MM.1S (cell line): ENCODE results near the gene PDILT.

Experiments
- DNase-seq: peaks from one replicate; pipeline ENCODE4 v3.0.0-alpha.2; 2015
- H2AFZ ChIP-seq: fragments of 300-600 bp; sonication (generic); 2 replicates; pipeline ENCODE4 v1.6.0; 2016; ENCODE audit warnings: antibody characterized with exemption, low read length
- H3F3A ChIP-seq: fragments of 300-600 bp; sonication (generic); 2 replicates; pipeline ENCODE4 v1.6.1; 2016; ENCODE audit warnings: mild to moderate bottlenecking, antibody characterized with exemption, low read length, moderate library complexity, mixed read lengths; ENCODE audit not compliant: insufficient read depth
- H3K27ac ChIP-seq: fragments of 300-600 bp; sonication (generic); 2 replicates; pipeline ENCODE4 v1.5.1; 2016; ENCODE audit warnings: mild to moderate bottlenecking, low read length
- H3K27me3 ChIP-seq: fragments of 300-600 bp; sonication (generic); replicated peaks from 2 replicates; pipeline ENCODE4 v1.6.0; 2016; ENCODE audit warnings: low read length; ENCODE audit not compliant: insufficient read depth
- H3K36me3 ChIP-seq: fragments of 300-600 bp; sonication (generic); replicated peaks from 2 replicates; pipeline ENCODE4 v1.6.1; 2016; ENCODE audit warnings: mild to moderate bottlenecking, low read length, mixed read lengths; ENCODE audit not compliant: insufficient read depth
- H3K4me1 ChIP-seq: fragments of 300-600 bp; sonication (generic); 2 replicates; pipeline ENCODE4 v1.6.1; 2016; ENCODE audit warnings: low read length, mixed read lengths
- H3K4me2 ChIP-seq: fragments of 300-600 bp; sonication (generic); 2 replicates; pipeline ENCODE4 v1.6.0; 2016; ENCODE audit warnings: low read depth, low read length
- H3K4me3 ChIP-seq: fragments of 300-600 bp; sonication (generic); 2 replicates; pipeline ENCODE4 v1.5.1; 2016; ENCODE audit warnings: low read length, mixed read lengths
- H3K79me2 ChIP-seq: fragments of 300-600 bp; sonication (generic); 2 replicates; pipeline ENCODE4 v1.6.1; 2016; ENCODE audit warnings: mixed run types, low read length, mixed read lengths
- H3K9ac ChIP-seq: fragments of 300-600 bp; sonication (generic); 2 replicates; pipeline ENCODE4 v1.6.1; 2016; ENCODE audit warnings: low read length, mixed read lengths
- H3K9me2 ChIP-seq: fragments of 300-600 bp; sonication (generic); replicated peaks from 2 replicates; pipeline ENCODE4 v1.6.1; 2016; ENCODE audit warnings: mild to moderate bottlenecking, low read length, mixed read lengths; ENCODE audit not compliant: insufficient read depth
- H3K9me3 ChIP-seq: fragments of 300-600 bp; sonication (generic); replicated peaks from 2 replicates; pipeline ENCODE4 v1.6.1; 2016; ENCODE audit warnings: mild to moderate bottlenecking, low read length, mixed read lengths; ENCODE audit not compliant: insufficient read depth
- H4K20me1 ChIP-seq: fragments of 300-600 bp; sonication (generic); 2 replicates; pipeline ENCODE4 v1.6.1; 2016; ENCODE audit warnings: mild to moderate bottlenecking, low read length, moderate library complexity, mixed read lengths; ENCODE audit not compliant: insufficient read depth
- EZH2 ChIP-seq: fragments of 300-600 bp; sonication (generic); optimal IDR thresholded peaks from 2 replicates; pipeline ENCODE3; 2017; ENCODE audit warnings: low read depth, mild to moderate bottlenecking, antibody characterized with exemption, low read length, mixed read lengths
- EZH2phosphoT487 ChIP-seq: fragments of 300-600 bp; sonication (generic); IDR thresholded peaks from 2 replicates; pipeline ENCODE4 v1.6.1; 2018; ENCODE audit warnings: antibody characterized with exemption, low read length
- TF ChIP-seq, protein P1 (sequence below): fragments of 300-600 bp; sonication (generic); IDR thresholded peaks from 2 replicates; pipeline ENCODE4 v1.5.1; 2016; ENCODE audit warnings: antibody characterized with exemption, low read length, mixed read lengths

PDILT gene

DNA sequence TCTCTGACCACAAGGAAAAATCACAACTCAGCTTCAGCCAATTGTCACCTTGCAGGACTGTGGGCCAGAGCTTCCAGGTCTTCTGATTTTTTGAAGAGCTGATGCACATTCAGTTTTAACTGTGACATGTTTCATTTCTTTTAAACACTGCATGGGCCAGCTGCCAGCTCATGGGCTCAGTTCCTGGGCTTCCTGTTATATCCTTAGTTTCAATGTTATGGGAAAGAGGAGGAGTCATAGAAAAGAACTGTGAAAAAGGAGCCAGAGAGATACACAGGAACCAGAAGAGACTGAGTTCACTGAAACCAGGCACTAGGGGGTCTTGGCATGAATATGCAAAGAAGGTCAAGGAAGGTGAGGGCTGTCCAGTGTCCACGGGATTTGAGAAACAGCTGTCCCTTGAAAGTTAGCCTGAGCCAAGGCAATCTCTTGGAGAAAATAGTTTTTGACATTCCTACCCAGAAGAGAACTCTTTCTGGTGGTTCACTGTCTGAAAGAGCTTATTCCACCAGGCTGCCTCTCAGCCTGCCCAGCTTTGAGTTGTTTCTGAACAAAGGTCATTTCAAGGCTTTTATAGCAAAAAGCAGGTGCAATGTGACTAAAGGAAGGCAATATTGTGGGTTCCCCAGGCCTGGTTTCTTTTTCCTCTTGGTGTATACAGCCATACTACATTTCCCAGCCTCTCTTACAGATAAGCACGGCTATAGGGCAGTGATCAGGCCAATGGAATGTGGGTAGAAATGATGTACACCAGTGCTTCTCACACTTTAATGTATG lies 10.5 kb downstream of the PDILT start:
- no peaks in the 10 kb centered on the region for H3K4me1 ChIP-seq
- no peaks in the 10 kb centered on the region for H3K9me3 ChIP-seq
- no peaks in the 10 kb centered on the region for H3K79me2 ChIP-seq
- no peak for DNase-seq
- H2AFZ ChIP-seq = no peak overlapping the region
- H3K27me3 ChIP-seq = no peaks in the 10 kb centered on the region
- no peak overlapping the region for H3K27ac ChIP-seq
- no peak overlapping the region for H3K9ac ChIP-seq
- no peak overlapping the region for H3K4me2 ChIP-seq
- no peaks in the 10 kb centered on the region for H4K20me1 ChIP-seq
- no peaks in the 10 kb centered on the region for H3K9me2 ChIP-seq
- no peaks in the 10 kb centered on the region for H3K36me3 ChIP-seq
- TF ChIP-seq EZH2phosphoT487 (no peak), EZH2 (no peak)
- TF ChIP-seq, protein P1, sequence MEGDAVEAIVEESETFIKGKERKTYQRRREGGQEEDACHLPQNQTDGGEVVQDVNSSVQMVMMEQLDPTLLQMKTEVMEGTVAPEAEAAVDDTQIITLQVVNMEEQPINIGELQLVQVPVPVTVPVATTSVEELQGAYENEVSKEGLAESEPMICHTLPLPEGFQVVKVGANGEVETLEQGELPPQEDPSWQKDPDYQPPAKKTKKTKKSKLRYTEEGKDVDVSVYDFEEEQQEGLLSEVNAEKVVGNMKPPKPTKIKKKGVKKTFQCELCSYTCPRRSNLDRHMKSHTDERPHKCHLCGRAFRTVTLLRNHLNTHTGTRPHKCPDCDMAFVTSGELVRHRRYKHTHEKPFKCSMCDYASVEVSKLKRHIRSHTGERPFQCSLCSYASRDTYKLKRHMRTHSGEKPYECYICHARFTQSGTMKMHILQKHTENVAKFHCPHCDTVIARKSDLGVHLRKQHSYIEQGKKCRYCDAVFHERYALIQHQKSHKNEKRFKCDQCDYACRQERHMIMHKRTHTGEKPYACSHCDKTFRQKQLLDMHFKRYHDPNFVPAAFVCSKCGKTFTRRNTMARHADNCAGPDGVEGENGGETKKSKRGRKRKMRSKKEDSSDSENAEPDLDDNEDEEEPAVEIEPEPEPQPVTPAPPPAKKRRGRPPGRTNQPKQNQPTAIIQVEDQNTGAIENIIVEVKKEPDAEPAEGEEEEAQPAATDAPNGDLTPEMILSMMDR = no peak
- H3K4me3 ChIP-seq = no peak overlapping the region
- no peaks in the 10 kb centered on the region for H3F3A ChIP-seq

DNA sequence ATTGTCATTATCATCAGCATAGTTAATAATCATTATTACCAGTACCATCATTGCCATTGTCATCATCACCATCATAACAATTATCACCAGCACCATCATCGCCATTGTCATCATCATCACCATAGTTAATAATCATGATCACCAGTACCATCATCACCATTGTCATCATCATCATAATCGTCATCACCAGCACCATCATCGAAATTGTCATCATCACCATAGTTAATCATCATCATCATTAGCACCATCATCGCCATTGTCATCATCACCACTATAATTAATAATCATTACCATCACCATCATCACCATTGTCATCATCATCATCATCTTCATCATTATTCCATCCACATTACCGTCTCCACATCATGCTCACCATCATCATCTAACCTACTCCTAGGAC lies 13.5 kb downstream of the PDILT start:
- H3K27ac ChIP-seq = no peak overlapping the region
- H3K79me2 ChIP-seq = no peaks in the 10 kb centered on the region
- no peaks in the 10 kb centered on the region for H3F3A ChIP-seq
- TF ChIP-seq, protein P1 = no peak
- no peak for TF ChIP-seq EZH2
- TF ChIP-seq EZH2phosphoT487 = no peak
- H3K36me3 ChIP-seq = no peaks in the 10 kb centered on the region
- H3K9me2 ChIP-seq = no peaks in the 10 kb centered on the region
- no peak overlapping the region for H3K4me3 ChIP-seq
- DNase-seq = no peak
- no peaks in the 10 kb centered on the region for H3K4me1 ChIP-seq
- H3K9ac ChIP-seq = no peak overlapping the region
- H3K4me2 ChIP-seq = no peak overlapping the region
- no peak overlapping the region for H2AFZ ChIP-seq
- no peaks in the 10 kb centered on the region for H3K27me3 ChIP-seq
- H3K9me3 ChIP-seq = no peaks in the 10 kb centered on the region
- no peaks in the 10 kb centered on the region for H4K20me1 ChIP-seq

DNA sequence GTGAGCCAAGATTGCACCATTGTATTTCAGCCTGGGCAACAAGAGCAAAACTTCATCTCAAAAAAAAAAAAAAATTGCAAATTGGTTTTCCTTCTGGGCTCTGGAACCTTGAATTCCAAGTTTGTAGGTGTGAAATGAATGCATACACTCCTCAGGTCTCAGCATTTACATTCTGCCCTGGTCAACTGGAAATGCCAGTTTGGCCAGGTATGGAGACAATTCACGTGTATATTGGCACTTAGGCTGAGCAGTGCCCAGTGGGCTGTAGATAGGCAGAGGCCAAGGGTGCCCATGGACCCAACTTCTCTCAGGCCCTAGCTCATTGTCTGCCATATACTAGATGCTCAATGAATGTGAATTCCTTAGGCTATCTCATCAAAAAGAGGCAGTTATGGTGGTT lies 15.7 kb downstream of the PDILT start:
- Histone ChIP-seq H3K9me3 (no peaks in the 10 kb centered on the region), H4K20me1 (no peaks in the 10 kb centered on the region), H3K36me3 (no peaks in the 10 kb centered on the region), H3F3A (no peaks in the 10 kb centered on the region), H3K4me1 (no peaks in the 10 kb centered on the region), H3K9me2 (no peaks in the 10 kb centered on the region), H2AFZ (no peak overlapping the region), H3K27me3 (no peaks in the 10 kb centered on the region), H3K27ac (no peak overlapping the region), H3K4me3 (no peak overlapping the region), H3K9ac (no peak overlapping the region), H3K4me2 (no peak overlapping the region), H3K79me2 (no peaks in the 10 kb centered on the region)
- no peak for TF ChIP-seq EZH2
- DNase-seq = no peak

DNA sequence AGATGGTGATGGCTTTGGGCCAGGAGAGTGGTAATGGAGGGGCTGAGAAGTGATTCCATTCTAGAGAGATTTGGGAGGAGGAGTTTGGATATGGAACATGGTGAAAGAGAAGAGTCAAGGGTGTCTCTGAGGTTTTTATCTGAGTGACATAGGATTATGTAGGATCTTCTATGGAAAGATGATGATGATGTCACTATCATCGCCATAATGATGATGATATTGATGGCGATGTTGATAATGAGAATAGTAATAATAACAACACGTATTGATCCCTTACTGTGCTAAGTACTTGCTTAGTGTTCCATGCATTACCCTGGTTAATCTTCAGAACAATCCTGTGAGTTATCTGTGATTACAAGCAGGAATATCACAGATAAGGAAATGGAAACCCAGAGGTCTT lies 16.6 kb downstream of the PDILT start:
- TF ChIP-seq EZH2phosphoT487 = no peak
- TF ChIP-seq, protein P1 = no peak
- Histone ChIP-seq H3K4me3 (no peak overlapping the region), H3K4me1 (no peaks in the 10 kb centered on the region), H3K36me3 (no peaks in the 10 kb centered on the region), H3F3A (no peaks in the 10 kb centered on the region), H3K9me2 (no peaks in the 10 kb centered on the region), H3K79me2 (no peaks in the 10 kb centered on the region), H2AFZ (no peak overlapping the region), H3K9me3 (no peaks in the 10 kb centered on the region), H3K4me2 (no peak overlapping the region), H3K27me3 (no peaks in the 10 kb centered on the region), H3K9ac (no peak overlapping the region), H4K20me1 (no peaks in the 10 kb centered on the region), H3K27ac (no peak overlapping the region)
- no peak for DNase-seq
